ENCODE data around the gene PHC2.

DNA sequence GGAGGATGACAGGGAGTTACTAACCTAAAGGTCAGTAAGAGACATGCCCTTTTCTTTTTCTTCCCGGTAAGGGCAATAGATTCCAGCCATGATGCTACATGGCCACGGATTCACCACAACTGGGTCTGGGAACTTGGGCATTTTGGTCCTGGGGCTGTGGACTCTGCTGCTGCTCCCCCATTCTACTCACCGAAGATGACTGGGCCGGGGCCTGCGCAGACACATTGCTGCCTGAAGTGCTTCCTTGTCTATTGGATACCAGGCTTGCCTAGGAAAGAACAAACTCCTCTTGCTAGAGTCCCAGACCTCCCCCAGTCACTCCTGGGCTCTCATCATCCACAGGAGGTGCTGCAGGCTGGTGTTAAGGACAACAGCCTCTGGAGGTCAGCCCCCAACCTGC is 60.1 kb downstream of the PHC2 start:
- no peak for TF ChIP-seq EP300 (IDR thresholded peaks at IDR 0.05)
- TF ChIP-seq, protein P1, sequence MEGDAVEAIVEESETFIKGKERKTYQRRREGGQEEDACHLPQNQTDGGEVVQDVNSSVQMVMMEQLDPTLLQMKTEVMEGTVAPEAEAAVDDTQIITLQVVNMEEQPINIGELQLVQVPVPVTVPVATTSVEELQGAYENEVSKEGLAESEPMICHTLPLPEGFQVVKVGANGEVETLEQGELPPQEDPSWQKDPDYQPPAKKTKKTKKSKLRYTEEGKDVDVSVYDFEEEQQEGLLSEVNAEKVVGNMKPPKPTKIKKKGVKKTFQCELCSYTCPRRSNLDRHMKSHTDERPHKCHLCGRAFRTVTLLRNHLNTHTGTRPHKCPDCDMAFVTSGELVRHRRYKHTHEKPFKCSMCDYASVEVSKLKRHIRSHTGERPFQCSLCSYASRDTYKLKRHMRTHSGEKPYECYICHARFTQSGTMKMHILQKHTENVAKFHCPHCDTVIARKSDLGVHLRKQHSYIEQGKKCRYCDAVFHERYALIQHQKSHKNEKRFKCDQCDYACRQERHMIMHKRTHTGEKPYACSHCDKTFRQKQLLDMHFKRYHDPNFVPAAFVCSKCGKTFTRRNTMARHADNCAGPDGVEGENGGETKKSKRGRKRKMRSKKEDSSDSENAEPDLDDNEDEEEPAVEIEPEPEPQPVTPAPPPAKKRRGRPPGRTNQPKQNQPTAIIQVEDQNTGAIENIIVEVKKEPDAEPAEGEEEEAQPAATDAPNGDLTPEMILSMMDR (IDR thresholded peaks at IDR 0.05): no peak
